Measurements from ENCODE around the gene ZNF438. TPM values are rescaled to one million over a fixed set of nuclear protein-coding genes. Genes with fewer than 3 reads are reported as not detected.
"Not testable (repeated sequence)": the region's sequence is repeated elsewhere in the genome, so short reads cannot be mapped to it uniquely, and the experiment has no call there.

The ZNF438 gene
- total RNA-seq, 2 donors from 2014 or later, result 10.6 to 14.5 TPM

- DNase-seq (ENCODE audit: low spot score), result no peak
- peak overlapping the region in 1 of 2 donors; percentile 2 for H3K27ac ChIP-seq
- no peaks in the 10 kb centered on the region for H3K36me3 ChIP-seq
- no peak for ATAC-seq (ENCODE audit: insufficient number of reproducible peaks, low FRiP score, low read depth)
- H3K4me1 ChIP-seq (ENCODE audit: control insufficient read depth in 1 of 2, low read depth in 2 of 2), result peaks cover 37 to 46% of the 10 kb centered on the region in 2 donors
- no peak for TF ChIP-seq CTCF (IDR thresholded peaks at IDR 0.05)
- H3K9me3 ChIP-seq, result no peaks in the 10 kb centered on the region
- H3K27me3 ChIP-seq (replicated peaks; ENCODE audit: insufficient read depth), result no peaks in the 10 kb centered on the region
- H3K4me3 ChIP-seq, result no peak overlapping the region
Observed at GRCh38 chr10:30985512-30985911, 46.2 kb downstream of the ZNF438 start.

GRCh38 chr10:30984563-30985328 is 46.9 kb downstream of the ZNF438 start:
- peaks cover 37 to 53% of the 10 kb centered on the region in 2 donors for H3K4me1 ChIP-seq (ENCODE audit: control insufficient read depth in 1 of 2, low read depth in 2 of 2)

GRCh38 chr10:30983209-30983608 is 48.5 kb downstream of the ZNF438 start:
- peaks cover 32 to 50% of the 10 kb centered on the region in 2 donors for H3K4me1 ChIP-seq (ENCODE audit: control insufficient read depth in 1 of 2, low read depth in 2 of 2)
- H3K4me3 ChIP-seq; DNase-seq (ENCODE audit: low spot score); H3K36me3 ChIP-seq; H3K9me3 ChIP-seq; ATAC-seq (ENCODE audit: insufficient number of reproducible peaks, low FRiP score, low read depth); H3K27ac ChIP-seq; H3K27me3 ChIP-seq (replicated peaks; ENCODE audit: insufficient read depth): not testable (repeated sequence)

More at GRCh38 chr10:30984563-30985328, 46.9 kb downstream of the ZNF438 start:
- ATAC-seq (ENCODE audit: insufficient number of reproducible peaks, low FRiP score, low read depth) (no peak), DNase-seq (ENCODE audit: low spot score) (no peak)
- Histone ChIP-seq H3K27ac (peak overlapping the region in 1 of 2 donors; percentile 28), H3K4me3 (no peak overlapping the region), H3K9me3 (no peaks in the 10 kb centered on the region), H3K27me3 (replicated peaks; ENCODE audit: insufficient read depth) (no peaks in the 10 kb centered on the region), H3K36me3 (no peaks in the 10 kb centered on the region)
- TF ChIP-seq CTCF (IDR thresholded peaks at IDR 0.05), result no peak

- Histone ChIP-seq H3K9me3 (no peaks in the 10 kb centered on the region), H3K27me3 (replicated peaks; ENCODE audit: insufficient read depth) (no peaks in the 10 kb centered on the region), H3K4me3 (no peak overlapping the region), H3K27ac (peak overlapping the region; percentile 4 to 40), H3K4me1 (ENCODE audit: control insufficient read depth in 1 of 2, low read depth in 2 of 2) (peaks cover 23 to 39% of the 10 kb centered on the region in 2 donors), H3K36me3 (no peaks in the 10 kb centered on the region)
- peak; percentile 74 for ATAC-seq (ENCODE audit: insufficient number of reproducible peaks, low FRiP score, low read depth)
- peak; percentile 62 for DNase-seq (ENCODE audit: low spot score)
- TF ChIP-seq CTCF (IDR thresholded peaks at IDR 0.05), result no peak
Observed at GRCh38 chr10:30980951-30981616, 50.6 kb downstream of the ZNF438 start.

GRCh38 chr10:30979956-30980355 is 51.7 kb downstream of the ZNF438 start:
- no peak for ATAC-seq (ENCODE audit: insufficient number of reproducible peaks, low FRiP score, low read depth)
- no peak for DNase-seq (ENCODE audit: low spot score)
- Histone ChIP-seq H3K4me1 (ENCODE audit: control insufficient read depth in 1 of 2, low read depth in 2 of 2) (peaks cover 20 to 33% of the 10 kb centered on the region in 2 donors), H3K27me3 (replicated peaks; ENCODE audit: insufficient read depth) (no peaks in the 10 kb centered on the region), H3K9me3 (no peaks in the 10 kb centered on the region), H3K27ac (peak overlapping the region; percentile 12 to 40), H3K4me3 (no peak overlapping the region), H3K36me3 (no peaks in the 10 kb centered on the region)
- no peak for TF ChIP-seq CTCF (IDR thresholded peaks at IDR 0.05)
